ENCODE results near the gene SPATA17.

SPATA17 gene

DNA sequence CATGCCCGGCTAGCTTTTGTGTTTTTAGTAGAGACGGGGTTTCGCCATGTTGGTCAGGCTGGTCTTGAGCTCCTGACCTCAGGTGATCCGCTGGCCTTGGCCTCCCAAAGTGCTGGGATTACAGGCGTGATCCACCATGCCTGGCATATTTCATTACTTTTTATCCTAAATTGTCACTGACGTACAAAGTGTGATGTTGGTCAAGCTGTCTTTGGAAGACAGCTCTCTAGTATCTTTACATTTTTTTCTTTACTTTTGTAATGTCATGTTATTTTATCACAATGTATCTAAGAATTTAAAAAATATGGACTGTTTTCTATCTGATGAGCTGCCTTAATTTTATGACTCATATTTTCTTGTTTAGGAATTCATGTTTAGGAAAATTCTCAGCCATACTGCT lies 72.2 kb downstream of the SPATA17 start:
- H3K4me3 Mint-ChIP-seq: no peak overlapping the region

DNA sequence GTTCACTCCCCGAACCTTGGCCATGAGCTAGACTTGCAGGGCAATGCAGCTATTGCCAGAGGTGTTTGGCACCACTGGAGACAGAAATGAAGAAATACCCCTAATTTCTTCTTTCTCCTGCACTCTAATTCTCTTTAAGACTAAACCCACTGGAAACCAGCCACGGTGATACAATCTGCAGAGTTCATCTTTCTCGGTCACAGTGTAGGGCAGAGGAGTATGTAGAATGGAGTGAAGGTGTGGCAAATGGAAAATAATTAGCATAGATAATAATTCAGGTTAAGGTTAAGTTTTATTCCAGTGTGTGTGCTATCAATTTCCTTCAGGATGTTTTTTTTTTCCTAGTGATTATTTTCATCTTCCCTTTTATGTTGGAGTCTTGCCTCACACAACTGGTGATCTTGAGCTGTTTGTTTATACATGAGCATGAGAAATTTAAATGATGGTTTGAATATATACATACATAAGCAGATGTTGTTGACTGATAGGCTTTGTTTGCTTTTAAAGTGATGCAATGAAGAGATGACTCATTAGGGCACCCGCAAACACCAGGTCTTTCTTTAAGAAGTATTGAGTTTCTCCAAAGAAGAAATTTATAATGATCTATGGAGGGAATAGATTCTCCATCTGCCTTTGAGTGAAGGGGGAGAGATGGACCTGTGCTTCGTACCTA lies 81.9 kb downstream of the SPATA17 start:
- Mint-ChIP-seq H3K4me3 (no peak overlapping the region), H3K27me3 (peaks cover 5% of the 10 kb centered on the region), H3K36me3 (ENCODE audit: insufficient read depth) (peaks cover 1% of the 10 kb centered on the region), H3K4me1 (no peaks in the 10 kb centered on the region), H3K9me3 (peaks cover 7% of the 10 kb centered on the region), H3K27ac (ENCODE audit: low read depth) (no peak overlapping the region)
- DNase-seq (ENCODE audit: low spot score in 2 of 2): no peak
- no peak for ATAC-seq (replicated peaks; ENCODE audit: extremely low read depth, poor library complexity, severe bottlenecking)

More for the DNA sequence above, 72.2 kb downstream of the SPATA17 start:
- Mint-ChIP-seq H3K36me3 (ENCODE audit: insufficient read depth) (peaks cover 2% of the 10 kb centered on the region), H3K4me1 (no peaks in the 10 kb centered on the region), H3K9me3 (peaks cover 18% of the 10 kb centered on the region), H3K27me3 (peaks cover 9% of the 10 kb centered on the region), H3K27ac (ENCODE audit: low read depth) (no peak overlapping the region)
- DNase-seq (ENCODE audit: low spot score in 2 of 2) (no peak), ATAC-seq (replicated peaks; ENCODE audit: extremely low read depth, poor library complexity, severe bottlenecking) (no peak)

DNA sequence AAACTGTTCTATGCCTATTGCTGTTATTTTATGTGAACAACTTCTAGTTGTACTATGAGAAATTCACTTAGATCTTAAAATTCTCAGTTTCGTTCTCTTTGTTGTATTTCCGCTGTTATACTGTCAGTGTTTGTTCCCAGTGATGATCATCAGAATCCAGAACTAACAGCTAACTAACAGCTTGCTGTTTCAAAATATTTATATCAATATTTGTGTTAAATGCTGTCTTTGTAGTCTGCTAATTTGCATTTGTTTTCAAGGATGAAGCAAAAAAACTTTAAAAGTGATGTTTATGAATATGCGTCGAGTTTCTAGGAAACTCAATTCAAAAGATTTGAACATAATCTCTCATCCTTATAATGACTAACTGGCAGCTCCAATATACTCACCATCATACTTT lies 84.5 kb downstream of the SPATA17 start:
- Mint-ChIP-seq H3K36me3 (ENCODE audit: insufficient read depth) (no peaks in the 10 kb centered on the region), H3K27me3 (no peaks in the 10 kb centered on the region), H3K9me3 (peaks cover 12% of the 10 kb centered on the region), H3K4me3 (no peak overlapping the region), H3K27ac (ENCODE audit: low read depth) (no peak overlapping the region), H3K4me1 (no peaks in the 10 kb centered on the region)
- ATAC-seq (replicated peaks; ENCODE audit: extremely low read depth, poor library complexity, severe bottlenecking) (no peak), DNase-seq (ENCODE audit: low spot score in 2 of 2) (no peak)

GRCh38 chr1:217717959-217718358 lies 86.8 kb downstream of the SPATA17 start:
- H3K36me3 Mint-ChIP-seq (ENCODE audit: insufficient read depth): no peaks in the 10 kb centered on the region

GRCh38 chr1:217718873-217719272 lies 87.7 kb downstream of the SPATA17 start:
- H3K9me3 Mint-ChIP-seq: peaks cover 7% of the 10 kb centered on the region
- DNase-seq (ENCODE audit: low spot score in 2 of 2): no peak
- H3K4me1 Mint-ChIP-seq: no peaks in the 10 kb centered on the region
- no peak for ATAC-seq (replicated peaks; ENCODE audit: extremely low read depth, poor library complexity, severe bottlenecking)
- H3K36me3 Mint-ChIP-seq (ENCODE audit: insufficient read depth): no peaks in the 10 kb centered on the region
- H3K27me3 Mint-ChIP-seq: no peaks in the 10 kb centered on the region
- H3K27ac Mint-ChIP-seq (ENCODE audit: low read depth): no peak overlapping the region
- no peak overlapping the region for H3K4me3 Mint-ChIP-seq

More at GRCh38 chr1:217717959-217718358, 86.8 kb downstream of the SPATA17 start:
- no peak overlapping the region for H3K4me3 Mint-ChIP-seq
- ATAC-seq (replicated peaks; ENCODE audit: extremely low read depth, poor library complexity, severe bottlenecking) (no peak), DNase-seq (ENCODE audit: low spot score in 2 of 2) (no peak)
- H3K9me3 Mint-ChIP-seq: peaks cover 7% of the 10 kb centered on the region
- no peaks in the 10 kb centered on the region for H3K4me1 Mint-ChIP-seq
- no peaks in the 10 kb centered on the region for H3K27me3 Mint-ChIP-seq
- H3K27ac Mint-ChIP-seq (ENCODE audit: low read depth): no peak overlapping the region

- DNase-seq (ENCODE audit: low spot score in 2 of 2): no peak
- no peak for ATAC-seq (replicated peaks; ENCODE audit: extremely low read depth, poor library complexity, severe bottlenecking)
- no peak overlapping the region for H3K27ac Mint-ChIP-seq (ENCODE audit: low read depth)
- H3K9me3 Mint-ChIP-seq: peaks cover 7% of the 10 kb centered on the region
- H3K27me3 Mint-ChIP-seq: no peaks in the 10 kb centered on the region
- no peaks in the 10 kb centered on the region for H3K4me1 Mint-ChIP-seq
- no peaks in the 10 kb centered on the region for H3K36me3 Mint-ChIP-seq (ENCODE audit: insufficient read depth)
- no peak overlapping the region for H3K4me3 Mint-ChIP-seq
Observed at GRCh38 chr1:217721692-217722091, 90.5 kb downstream of the SPATA17 start.

DNA sequence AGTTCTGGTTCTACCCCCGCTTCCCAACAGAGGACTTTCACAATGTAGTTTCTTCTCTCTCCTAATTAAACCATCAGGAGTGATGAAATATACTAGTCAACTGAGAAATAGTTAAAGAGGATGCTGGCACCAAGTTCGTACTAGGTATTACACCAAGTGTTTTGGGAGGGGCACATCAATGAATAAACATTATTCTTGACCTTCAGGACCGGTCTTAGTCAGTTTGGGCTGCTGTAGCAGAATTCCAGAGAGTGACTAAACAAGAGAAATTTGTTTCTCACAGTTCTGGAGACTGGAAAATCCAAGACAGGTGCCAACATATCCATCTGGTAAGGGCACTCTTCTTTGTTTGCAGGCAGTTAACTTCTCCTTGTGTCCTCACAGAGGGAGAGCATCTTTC lies 103.8 kb downstream of the SPATA17 start:
- ATAC-seq (replicated peaks; ENCODE audit: extremely low read depth, poor library complexity, severe bottlenecking) (no peak), DNase-seq (ENCODE audit: low spot score in 2 of 2) (no peak)
- H3K9me3 Mint-ChIP-seq: no peaks in the 10 kb centered on the region
- no peaks in the 10 kb centered on the region for H3K36me3 Mint-ChIP-seq (ENCODE audit: insufficient read depth)
- no peaks in the 10 kb centered on the region for H3K4me1 Mint-ChIP-seq
- H3K27me3 Mint-ChIP-seq: no peaks in the 10 kb centered on the region
- H3K27ac Mint-ChIP-seq (ENCODE audit: low read depth): no peak overlapping the region
- H3K4me3 Mint-ChIP-seq: no peak overlapping the region

DNA sequence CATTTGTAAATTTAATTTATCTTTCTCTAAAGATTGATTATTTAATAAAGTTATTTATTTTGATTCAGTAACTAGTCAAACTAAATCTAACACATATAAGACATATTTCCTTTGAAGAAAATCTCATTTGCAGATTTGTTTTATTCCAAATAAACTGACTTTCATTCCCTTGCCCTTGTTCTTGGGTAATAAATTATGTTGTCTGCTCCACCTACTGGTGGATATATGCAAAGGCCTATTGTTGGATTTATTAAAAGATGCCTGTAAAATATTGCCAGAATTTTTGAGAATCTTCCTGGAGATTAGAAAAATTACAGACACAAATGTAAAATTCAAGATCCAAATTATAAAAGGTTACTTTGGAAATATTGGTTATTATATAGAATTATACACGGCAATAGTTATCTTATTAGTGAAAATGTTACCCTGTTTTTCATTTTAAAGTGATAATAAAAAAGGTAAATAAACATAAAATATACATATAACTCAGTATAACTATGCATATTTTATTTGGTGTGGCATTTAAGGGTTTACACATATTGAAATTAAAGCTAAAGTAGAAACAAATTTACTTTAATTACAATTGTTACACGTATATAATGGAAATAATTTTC lies 116.1 kb downstream of the SPATA17 start:
- no peaks in the 10 kb centered on the region for H3K9me3 Mint-ChIP-seq
- H3K27me3 Mint-ChIP-seq: no peaks in the 10 kb centered on the region
- H3K27ac Mint-ChIP-seq (ENCODE audit: low read depth): no peak overlapping the region
- no peak overlapping the region for H3K4me3 Mint-ChIP-seq
- no peak for DNase-seq (ENCODE audit: low spot score in 2 of 2)
- no peaks in the 10 kb centered on the region for H3K36me3 Mint-ChIP-seq (ENCODE audit: insufficient read depth)
- no peak for ATAC-seq (replicated peaks; ENCODE audit: extremely low read depth, poor library complexity, severe bottlenecking)
- H3K4me1 Mint-ChIP-seq: no peaks in the 10 kb centered on the region

DNA sequence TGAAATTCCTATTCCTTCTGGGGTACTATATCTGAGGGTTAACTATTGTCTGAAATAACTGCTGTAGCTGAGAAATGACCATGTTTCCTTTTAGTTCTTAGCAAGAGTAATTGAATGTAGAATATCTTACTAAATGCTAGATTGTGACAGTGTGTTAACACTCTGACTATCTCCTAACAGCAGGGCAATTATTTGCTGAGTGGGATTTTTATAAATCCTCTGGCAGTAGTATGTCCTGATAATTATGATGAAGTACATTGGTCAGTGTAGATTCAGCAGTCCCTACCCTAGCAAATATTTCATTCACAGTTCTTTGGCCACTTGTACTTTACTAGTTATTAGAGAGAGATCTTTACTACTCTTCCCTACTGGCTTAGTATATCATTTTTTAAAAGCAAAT lies 138.6 kb downstream of the SPATA17 start:
- DNase-seq (ENCODE audit: low spot score in 2 of 2) (no peak), ATAC-seq (replicated peaks; ENCODE audit: extremely low read depth, poor library complexity, severe bottlenecking) (no peak)
- Mint-ChIP-seq H3K4me1 (no peaks in the 10 kb centered on the region), H3K4me3 (no peak overlapping the region), H3K27ac (ENCODE audit: low read depth) (no peak overlapping the region), H3K27me3 (no peaks in the 10 kb centered on the region), H3K36me3 (ENCODE audit: insufficient read depth) (peaks cover 1% of the 10 kb centered on the region), H3K9me3 (peaks cover 5% of the 10 kb centered on the region)

GRCh38 chr1:217770918-217771317 lies 139.8 kb downstream of the SPATA17 start:
- H3K36me3 Mint-ChIP-seq (ENCODE audit: insufficient read depth): peaks cover 4% of the 10 kb centered on the region
- DNase-seq (ENCODE audit: low spot score in 2 of 2): no peak

GRCh38 chr1:217776693-217777092 lies 145.5 kb downstream of the SPATA17 start:
- H3K4me1 Mint-ChIP-seq: no peaks in the 10 kb centered on the region
- no peaks in the 10 kb centered on the region for H3K27me3 Mint-ChIP-seq
- no peak overlapping the region for H3K4me3 Mint-ChIP-seq
- ATAC-seq (replicated peaks; ENCODE audit: extremely low read depth, poor library complexity, severe bottlenecking) (no peak), DNase-seq (ENCODE audit: low spot score in 2 of 2) (no peak)
- H3K36me3 Mint-ChIP-seq (ENCODE audit: insufficient read depth): peaks cover 4% of the 10 kb centered on the region
- H3K27ac Mint-ChIP-seq (ENCODE audit: low read depth): no peak overlapping the region
- H3K9me3 Mint-ChIP-seq: no peaks in the 10 kb centered on the region

More at GRCh38 chr1:217770918-217771317, 139.8 kb downstream of the SPATA17 start:
- no peak for ATAC-seq (replicated peaks; ENCODE audit: extremely low read depth, poor library complexity, severe bottlenecking)
- Mint-ChIP-seq H3K4me3 (no peak overlapping the region), H3K27me3 (no peaks in the 10 kb centered on the region), H3K9me3 (peaks cover 5% of the 10 kb centered on the region), H3K4me1 (no peaks in the 10 kb centered on the region), H3K27ac (ENCODE audit: low read depth) (no peak overlapping the region)

GRCh38 chr1:217781056-217781455 lies 149.9 kb downstream of the SPATA17 start:
- no peak for ATAC-seq (replicated peaks; ENCODE audit: extremely low read depth, poor library complexity, severe bottlenecking)
- Mint-ChIP-seq H3K4me3 (no peak overlapping the region), H3K4me1 (no peaks in the 10 kb centered on the region), H3K27me3 (no peaks in the 10 kb centered on the region), H3K9me3 (no peaks in the 10 kb centered on the region), H3K27ac (ENCODE audit: low read depth) (no peak overlapping the region), H3K36me3 (ENCODE audit: insufficient read depth) (no peaks in the 10 kb centered on the region)
- no peak for DNase-seq (ENCODE audit: low spot score in 2 of 2)

GRCh38 chr1:217791091-217791490 lies 159.9 kb downstream of the SPATA17 start:
- Mint-ChIP-seq H3K4me3 (no peak overlapping the region), H3K36me3 (ENCODE audit: insufficient read depth) (no peaks in the 10 kb centered on the region), H3K27me3 (no peaks in the 10 kb centered on the region), H3K9me3 (peaks cover 11% of the 10 kb centered on the region), H3K4me1 (no peaks in the 10 kb centered on the region), H3K27ac (ENCODE audit: low read depth) (no peak overlapping the region)
- no peak for DNase-seq (ENCODE audit: low spot score in 2 of 2)
- no peak for ATAC-seq (replicated peaks; ENCODE audit: extremely low read depth, poor library complexity, severe bottlenecking)

Measured in central memory CD8-positive, alpha-beta T cell (primary cell).